ENCODE measurements around the gene SQSTM1.

- TF ChIP-seq CTCF (IDR thresholded peaks at IDR 0.05; ENCODE audit: insufficient read depth, low read length) (no peak), POLR2AphosphoS5 (IDR thresholded peaks at IDR 0.05; ENCODE audit: low read depth) (no peak)
Measured at GRCh38 chr5:179870952-179871351, 50.2 kb downstream of the SQSTM1 start.
